Measurements from ENCODE around the gene HADH. TPM values are rescaled to one million over a fixed set of nuclear protein-coding genes. Genes with fewer than 3 reads are reported as not detected.

HADH gene
- total RNA-seq, 1 donor from 2014 or later = 252 TPM

GRCh38 chr4:108024085-108024877 is 34.6 kb downstream of the HADH start:
- ATAC-seq (no peak), DNase-seq (no peak)
- intact Hi-C loops (cut with micrococcal nuclease) = loop anchor here (10.0 kb wide), 1 partner anchor 551 kb away; no protein-coding TSS in a partner anchor

- DNase-seq = no peak
- no peak for ATAC-seq
- intact Hi-C loops (cut with micrococcal nuclease) = loop anchor here (10.0 kb wide), 1 partner anchor 550 kb away; no protein-coding TSS in a partner anchor
Observed at GRCh38 chr4:108024878-108025165, 35.1 kb downstream of the HADH start.

GRCh38 chr4:108029016-108029720 is 39.5 kb downstream of the HADH start:
- DNase-seq (no peak), ATAC-seq (no peak)
- intact Hi-C loops (cut with micrococcal nuclease) = loop anchor here (10.0 kb wide), 1 partner anchor 546 kb away; no protein-coding TSS in a partner anchor

GRCh38 chr4:108029731-108030130 is 40.0 kb downstream of the HADH start:
- intact Hi-C loops (cut with micrococcal nuclease) = loop anchor here (10.0 kb wide), 1 partner anchor 545 kb away; no protein-coding TSS in a partner anchor

GRCh38 chr4:108030332-108030731 is 40.6 kb downstream of the HADH start:
- DNase-seq (peak; percentile 40), ATAC-seq (peak; percentile 64)
- intact Hi-C loops (cut with micrococcal nuclease) = no loop called here

More at GRCh38 chr4:108029731-108030130, 40.0 kb downstream of the HADH start:
- ATAC-seq (no peak), DNase-seq (no peak)

GRCh38 chr4:108031427-108032083 is 41.9 kb downstream of the HADH start:
- DNase-seq = no peak
- intact Hi-C loops (cut with micrococcal nuclease) = no loop called here
- no peak for ATAC-seq

- ATAC-seq (peak; percentile 63), DNase-seq (no peak)
- intact Hi-C loops (cut with micrococcal nuclease) = no loop called here
Observed at GRCh38 chr4:108033348-108033747, 43.7 kb downstream of the HADH start.

- DNase-seq (no peak), ATAC-seq (no peak)
- intact Hi-C loops (cut with micrococcal nuclease) = no loop called here
Observed at GRCh38 chr4:108034565-108034964, 44.9 kb downstream of the HADH start.

GRCh38 chr4:108035691-108036090 is 46.0 kb downstream of the HADH start:
- ATAC-seq = no peak
- intact Hi-C loops (cut with micrococcal nuclease) = no loop called here
- no peak for DNase-seq

GRCh38 chr4:108036213-108036612 is 46.5 kb downstream of the HADH start:
- ATAC-seq (peak; percentile 72), DNase-seq (no peak)
- intact Hi-C loops (cut with micrococcal nuclease) = no loop called here

GRCh38 chr4:108037884-108038283 is 48.2 kb downstream of the HADH start:
- ATAC-seq = no peak
- no peak for DNase-seq
- intact Hi-C loops (cut with micrococcal nuclease) = no loop called here

- intact Hi-C loops (cut with micrococcal nuclease) = no loop called here
- ATAC-seq = no peak
- no peak for DNase-seq
Observed at GRCh38 chr4:108042927-108043326, 53.2 kb downstream of the HADH start.

- ATAC-seq (no peak), DNase-seq (no peak)
- intact Hi-C loops (cut with micrococcal nuclease) = no loop called here
Observed at GRCh38 chr4:108043526-108043925, 53.8 kb downstream of the HADH start.

GRCh38 chr4:108044951-108045686 is 55.4 kb downstream of the HADH start:
- ATAC-seq = no peak
- no peak for DNase-seq
- intact Hi-C loops (cut with micrococcal nuclease) = no loop called here

GRCh38 chr4:108045687-108046024 is 56.0 kb downstream of the HADH start:
- ATAC-seq (peak; percentile 74), DNase-seq (peak; percentile 55)
- intact Hi-C loops (cut with micrococcal nuclease) = no loop called here

GRCh38 chr4:108047199-108047598 is 57.5 kb downstream of the HADH start:
- intact Hi-C loops (cut with micrococcal nuclease) = no loop called here
- ATAC-seq = peak; percentile 62
- no peak for DNase-seq

GRCh38 chr4:108048157-108048556 is 58.5 kb downstream of the HADH start:
- intact Hi-C loops (cut with micrococcal nuclease) = no loop called here
- DNase-seq (peak; percentile 40), ATAC-seq (peak; percentile 87)

GRCh38 chr4:108048997-108049396 is 59.3 kb downstream of the HADH start:
- no peak for ATAC-seq
- intact Hi-C loops (cut with micrococcal nuclease) = no loop called here
- no peak for DNase-seq

GRCh38 chr4:108049406-108049805 is 59.7 kb downstream of the HADH start:
- ATAC-seq (no peak), DNase-seq (no peak)
- intact Hi-C loops (cut with micrococcal nuclease) = no loop called here

All from left ventricle myocardium superior (tissue), 1 donor.